CD4-positive, alpha-beta T cell (primary cell): ENCODE data around the gene AAK1. TPM values are rescaled to one million over a fixed set of nuclear protein-coding genes. Genes with fewer than 3 reads are reported as not detected.

Experiments
- ATAC-seq: fragments of 200-7000 bp; cut with Tn5 transposase; one replicate; pipeline ENCODE4 v1.10.0; 2022; ENCODE audit warnings: mild to moderate bottlenecking; ENCODE audit not compliant: poor library complexity
- CTCF ChIA-PET: fragments of 350-600 bp; sonication (Branson Sonifier 250); formaldehyde crosslinking; loops from one replicate; lab custom pipeline; 2021; ENCODE audit warnings: antibody characterized with exemption, inconsistent platforms; lab: Charles Lee
- POLR2A ChIA-PET: fragments of 350-600 bp; sonication (Branson Sonifier 250); formaldehyde crosslinking; loops from one replicate; lab custom pipeline; 2021; ENCODE audit warnings: antibody characterized with exemption, inconsistent platforms; lab: Charles Lee
- DNase-seq, 14 experiments: peaks; one replicate each; pipeline ENCODE4 v3.0.0-alpha.2; 2013 to 2020; ENCODE audit warnings: mixed read lengths in 2 of 14
- H3K27ac ChIP-seq, 2 donors: one replicate each; pipeline versions ENCODE4 v1.5.1 to v1.7.0; 2013; ENCODE audit warnings: low read length in 2 of 2, low read depth in 1 of 2, mild to moderate bottlenecking in 1 of 2
- H3K27me3 ChIP-seq, 2 experiments: 1 replicate in 1 of 2; 2 replicates in 1 of 2; pipeline versions ENCODE4 v1.6.1 to v1.7.0; 2013; ENCODE audit warnings: low read length in 2 of 2, control low read depth in 1 of 2, mild to moderate bottlenecking in 1 of 2, moderate library complexity in 1 of 2; ENCODE audit not compliant: insufficient read depth in 2 of 2, control insufficient read depth in 1 of 2
- H3K36me3 ChIP-seq: one replicate; pipeline ENCODE4 v1.6.1; 2013; ENCODE audit warnings: low read length, control low read depth; ENCODE audit not compliant: insufficient read depth
- H3K4me1 ChIP-seq: one replicate; pipeline ENCODE4 v1.6.1; 2013; ENCODE audit warnings: low read length, control low read depth; ENCODE audit not compliant: insufficient read depth
- H3K4me3 ChIP-seq: one replicate; pipeline ENCODE4 v1.5.1; 2013; ENCODE audit warnings: mild to moderate bottlenecking, low read length, moderate library complexity
- H3K9me3 ChIP-seq, 2 experiments: 1 replicate in 1 of 2; 2 replicates in 1 of 2; pipeline versions ENCODE4 v1.6.1 to v1.7.0; 2013; ENCODE audit warnings: low read length in 2 of 2, mild to moderate bottlenecking in 2 of 2, control low read depth in 1 of 2, moderate library complexity in 1 of 2; ENCODE audit not compliant: control insufficient read depth in 1 of 2, insufficient read depth in 1 of 2
- H3K27ac Mint-ChIP-seq: one replicate; pipeline ENCODE4 v1.8.0; 2020; ENCODE audit warnings: mixed read lengths
- H3K27me3 Mint-ChIP-seq: one replicate; pipeline ENCODE4 v1.8.0; 2021; ENCODE audit warnings: mixed read lengths
- H3K36me3 Mint-ChIP-seq: one replicate; pipeline ENCODE4 v1.8.0; 2021; ENCODE audit warnings: low read depth, mixed read lengths
- H3K4me1 Mint-ChIP-seq: one replicate; pipeline ENCODE4 v1.8.0; 2021; ENCODE audit warnings: low read depth, mixed read lengths
- H3K4me3 Mint-ChIP-seq: one replicate; pipeline ENCODE4 v1.8.0; 2020; ENCODE audit warnings: mild to moderate bottlenecking, mixed read lengths
- H3K9me3 Mint-ChIP-seq: one replicate; pipeline ENCODE4 v1.8.0; 2020; ENCODE audit warnings: mixed read lengths
- intact Hi-C, 2 experiments: fragments of 100-400 bp; cut with DNase I in 1 of 2; cut with micrococcal nuclease in 1 of 2; formaldehyde crosslinking; loops; one replicate each; pipeline versions ENCODE4 v1.15.1 to v1.9.0; 2023 to 2025; cut with DNase I, micrococcal nuclease
- total RNA-seq, 174 experiments: library from RNA in 2 of 174; stranded (reverse) in 2 of 174; gene quantifications; one replicate each; pipeline ENCODE4 v1.2.3 and lab custom pipeline; 2021 to 2026
- TF ChIP-seq, protein P1 (sequence below): fragments of 200-600 bp; IDR thresholded peaks from one replicate; pipeline ENCODE4 v1.8.0; 2022; ENCODE audit warnings: antibody characterized with exemption, mild to moderate bottlenecking

The AAK1 gene
- total RNA-seq, 2 experiments from 2014 or later, result 201 to 208 TPM

- ChIA-PET CTCF (interaction anchor here (1.0 to 1.6 kb wide), 4 partner anchors 12 to 164 kb away, joined by 3 read pairs; no protein-coding TSS in a partner anchor), POLR2A (interaction anchor here (0.6 to 2.4 kb wide), 4 partner anchors 13 to 532 kb away, joined by 3 to 7 read pairs (median 4); partner anchors contain the start of gene NFU1)
- Mint-ChIP-seq H3K9me3 (no peaks in the 10 kb centered on the region), H3K27ac (peak overlapping the region; percentile 69), H3K4me1 (peaks cover 91% of the 10 kb centered on the region), H3K36me3 (peaks cover 22% of the 10 kb centered on the region), H3K27me3 (no peaks in the 10 kb centered on the region), H3K4me3 (no peak overlapping the region)
- Histone ChIP-seq H3K27me3 (no peaks in the 10 kb centered on the region), H3K27ac (no peak overlapping the region), H3K9me3 (no peaks in the 10 kb centered on the region), H3K4me1 (peaks cover 63% of the 10 kb centered on the region), H3K4me3 (no peak overlapping the region), H3K36me3 (peaks cover 26% of the 10 kb centered on the region)
- intact Hi-C loops, result loop anchor here (5.0 kb wide), 2 partner anchors 81 to 256 kb away; partner anchors contain the start of gene AAK1 (in 1 of the 2)
- no peak for ATAC-seq
- TF ChIP-seq, protein P1, sequence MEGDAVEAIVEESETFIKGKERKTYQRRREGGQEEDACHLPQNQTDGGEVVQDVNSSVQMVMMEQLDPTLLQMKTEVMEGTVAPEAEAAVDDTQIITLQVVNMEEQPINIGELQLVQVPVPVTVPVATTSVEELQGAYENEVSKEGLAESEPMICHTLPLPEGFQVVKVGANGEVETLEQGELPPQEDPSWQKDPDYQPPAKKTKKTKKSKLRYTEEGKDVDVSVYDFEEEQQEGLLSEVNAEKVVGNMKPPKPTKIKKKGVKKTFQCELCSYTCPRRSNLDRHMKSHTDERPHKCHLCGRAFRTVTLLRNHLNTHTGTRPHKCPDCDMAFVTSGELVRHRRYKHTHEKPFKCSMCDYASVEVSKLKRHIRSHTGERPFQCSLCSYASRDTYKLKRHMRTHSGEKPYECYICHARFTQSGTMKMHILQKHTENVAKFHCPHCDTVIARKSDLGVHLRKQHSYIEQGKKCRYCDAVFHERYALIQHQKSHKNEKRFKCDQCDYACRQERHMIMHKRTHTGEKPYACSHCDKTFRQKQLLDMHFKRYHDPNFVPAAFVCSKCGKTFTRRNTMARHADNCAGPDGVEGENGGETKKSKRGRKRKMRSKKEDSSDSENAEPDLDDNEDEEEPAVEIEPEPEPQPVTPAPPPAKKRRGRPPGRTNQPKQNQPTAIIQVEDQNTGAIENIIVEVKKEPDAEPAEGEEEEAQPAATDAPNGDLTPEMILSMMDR, result no peak
- DNase-seq, result no peak
These were observed 82.4 kb downstream of the AAK1 start for GRCh38 chr2:69561101-69561500.

- Mint-ChIP-seq H3K27ac (peak overlapping the region; percentile 69), H3K27me3 (no peaks in the 10 kb centered on the region), H3K4me1 (peaks cover 91% of the 10 kb centered on the region), H3K9me3 (no peaks in the 10 kb centered on the region), H3K4me3 (peak overlapping the region; percentile 30), H3K36me3 (peaks cover 27% of the 10 kb centered on the region)
- Histone ChIP-seq H3K4me3 (no peak overlapping the region), H3K9me3 (no peaks in the 10 kb centered on the region), H3K27ac (no peak overlapping the region), H3K36me3 (peaks cover 22% of the 10 kb centered on the region), H3K27me3 (no peaks in the 10 kb centered on the region), H3K4me1 (peaks cover 57% of the 10 kb centered on the region)
- CTCF ChIA-PET, result interaction anchor here (1.2 kb wide), 1 partner anchor 257 kb away, joined by 3 read pairs; no protein-coding TSS in a partner anchor
- POLR2A ChIA-PET, result interaction anchor here (0.6 to 2.4 kb wide), 2 partner anchors 85 to 296 kb away, joined by 3 to 7 read pairs; no protein-coding TSS in a partner anchor
- DNase-seq (no peak), ATAC-seq (peak; percentile 22)
- TF ChIP-seq, protein P1, result no peak
- intact Hi-C loops, result loop anchor here (1.0 to 5.0 kb wide), 3 partner anchors 82 to 257 kb away; partner anchors contain the start of gene AAK1 (in 1 of the 2)
These were observed 83.4 kb downstream of the AAK1 start for GRCh38 chr2:69560147-69560482.

GRCh38 chr2:69559442-69560146 is 83.9 kb downstream of the AAK1 start:
- POLR2A ChIA-PET, result interaction anchor here (0.6 to 2.4 kb wide), 3 partner anchors 44 to 296 kb away, joined by 3 to 7 read pairs (median 4); no protein-coding TSS in a partner anchor
- H3K36me3 ChIP-seq, result peaks cover 28% of the 10 kb centered on the region
- ATAC-seq (peak; percentile 58), DNase-seq (peak in 3 of 14 experiments; percentile 51 to 66 (median 65))
- Mint-ChIP-seq H3K36me3 (peaks cover 33% of the 10 kb centered on the region), H3K27me3 (no peaks in the 10 kb centered on the region), H3K4me1 (peaks cover 91% of the 10 kb centered on the region), H3K27ac (peak overlapping the region; percentile 69), H3K4me3 (peak overlapping the region; percentile 30), H3K9me3 (no peaks in the 10 kb centered on the region)
- peaks cover 57% of the 10 kb centered on the region for H3K4me1 ChIP-seq
- no peaks in the 10 kb centered on the region for H3K9me3 ChIP-seq
- no peaks in the 10 kb centered on the region for H3K27me3 ChIP-seq
- no peak overlapping the region for H3K4me3 ChIP-seq
- CTCF ChIA-PET, result interaction anchor here (1.2 to 1.8 kb wide), 2 partner anchors 165 to 257 kb away, joined by 3 to 5 read pairs; no protein-coding TSS in a partner anchor
- intact Hi-C loops, result loop anchor here (1.0 to 5.0 kb wide), 3 partner anchors 83 to 258 kb away; partner anchors contain the start of gene AAK1 (in 1 of the 2)
- TF ChIP-seq, protein P1, result peak; percentile 75
- H3K27ac ChIP-seq, result no peak overlapping the region
